Activated CD4-positive, alpha-beta T cell treated with anti-CD3 and anti-CD28 coated beads, Interleukin-2, amount 50 U/mL, for 16 hours (primary cell): ENCODE data around the gene CABP4.
A peak's percentile ranks its signal among the peaks of the same experiment; 100 is the strongest.

Source experiments
- DNase-seq: peaks from one replicate; pipeline ENCODE4 v3.0.0-alpha.2; 2020

Gene CABP4

DNA sequence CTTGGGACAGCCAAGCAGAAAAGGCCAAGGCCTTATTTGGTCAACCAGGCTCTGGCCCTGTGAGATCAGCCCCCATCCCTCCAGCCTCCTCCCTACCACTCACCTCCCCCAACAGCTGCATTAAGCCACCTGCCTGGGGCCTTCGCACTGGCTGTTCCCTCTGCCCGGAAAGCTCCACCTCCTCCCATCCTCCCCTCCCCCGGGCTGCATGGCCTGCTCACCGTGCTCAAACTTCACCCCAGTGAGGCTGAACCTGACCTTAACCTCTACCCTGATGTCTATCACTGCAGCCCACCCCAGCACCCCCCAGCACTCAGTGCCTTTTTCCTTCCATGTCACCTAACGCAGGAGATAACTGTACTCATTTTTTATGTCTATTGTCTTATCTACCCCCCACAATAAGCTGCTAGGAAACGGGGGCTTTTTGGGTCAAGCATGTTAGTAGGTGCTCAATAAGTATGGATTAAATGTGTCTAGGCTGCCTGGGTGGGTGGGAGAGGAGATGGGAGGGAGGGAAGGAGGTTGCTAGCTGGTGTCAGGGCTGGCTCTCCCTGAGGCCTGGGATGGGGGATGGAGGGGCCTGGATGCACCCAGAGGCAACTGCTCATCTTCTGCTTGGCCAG is 18.6 kb upstream of the CABP4 start:
- DNase-seq = peak; percentile 90

DNA sequence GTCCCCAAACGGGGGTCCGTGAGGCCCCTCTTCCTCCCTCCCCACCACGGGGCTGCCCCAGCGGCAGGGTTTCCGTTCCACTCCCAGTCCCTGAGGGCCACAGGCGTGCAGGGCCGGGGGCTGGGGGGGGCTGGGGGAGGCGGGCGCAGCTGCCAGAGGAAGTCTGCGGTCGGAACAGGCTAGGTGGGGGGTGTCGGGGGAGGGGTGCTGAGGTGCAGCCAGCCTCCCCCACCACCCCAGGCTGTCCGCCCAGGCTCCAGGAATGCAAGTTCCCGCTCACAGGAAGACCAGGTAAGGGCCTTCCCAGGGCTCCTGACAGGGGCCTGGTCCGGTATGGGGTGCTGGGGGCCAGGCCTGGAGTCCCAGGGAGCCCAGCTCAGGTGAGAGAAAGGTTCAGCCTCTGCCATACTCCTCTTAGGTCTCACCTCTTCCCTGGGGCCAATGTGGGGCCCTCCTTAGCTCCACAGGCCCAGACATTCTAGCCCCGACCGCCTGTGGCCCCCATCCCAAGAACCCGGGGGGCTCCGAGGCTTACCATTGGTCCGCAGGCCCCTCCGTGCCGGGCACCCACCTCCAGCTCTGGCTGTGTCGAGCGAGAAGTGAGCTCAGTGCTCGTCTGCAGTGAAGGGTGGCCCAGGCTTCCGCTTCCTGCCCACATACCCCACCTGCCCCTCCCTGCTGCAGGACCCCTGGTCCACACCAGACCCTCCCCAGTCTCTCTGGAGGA is 17.9 kb upstream of the CABP4 start, which contains the start of gene PTPRCAP:
Gene PTPRCAP, minus strand, starts transcription at position 601 of the 727 bp plus-strand sequence. Its CDS starts 63 bp downstream, at position 538.
- DNase-seq = peak; percentile 80

DNA sequence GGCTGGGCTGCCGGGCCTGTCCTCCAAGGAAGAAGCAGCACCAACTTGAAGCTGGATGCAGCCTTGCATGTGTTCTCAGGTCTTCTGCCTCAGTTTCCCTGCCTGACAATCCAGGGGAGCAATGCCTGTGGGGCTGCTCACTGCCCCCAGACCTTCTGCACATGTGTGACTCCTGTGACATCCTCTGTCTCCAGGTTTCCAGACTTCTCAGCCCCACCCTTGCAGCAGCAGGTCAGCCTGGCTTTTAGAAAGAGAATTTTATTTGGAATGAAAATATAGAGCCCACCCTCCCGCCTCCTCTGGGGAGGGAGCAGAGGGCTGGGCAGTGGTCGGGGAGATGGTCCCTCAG is 17.4 kb upstream of the CABP4 start:
- DNase-seq = no peak

DNA sequence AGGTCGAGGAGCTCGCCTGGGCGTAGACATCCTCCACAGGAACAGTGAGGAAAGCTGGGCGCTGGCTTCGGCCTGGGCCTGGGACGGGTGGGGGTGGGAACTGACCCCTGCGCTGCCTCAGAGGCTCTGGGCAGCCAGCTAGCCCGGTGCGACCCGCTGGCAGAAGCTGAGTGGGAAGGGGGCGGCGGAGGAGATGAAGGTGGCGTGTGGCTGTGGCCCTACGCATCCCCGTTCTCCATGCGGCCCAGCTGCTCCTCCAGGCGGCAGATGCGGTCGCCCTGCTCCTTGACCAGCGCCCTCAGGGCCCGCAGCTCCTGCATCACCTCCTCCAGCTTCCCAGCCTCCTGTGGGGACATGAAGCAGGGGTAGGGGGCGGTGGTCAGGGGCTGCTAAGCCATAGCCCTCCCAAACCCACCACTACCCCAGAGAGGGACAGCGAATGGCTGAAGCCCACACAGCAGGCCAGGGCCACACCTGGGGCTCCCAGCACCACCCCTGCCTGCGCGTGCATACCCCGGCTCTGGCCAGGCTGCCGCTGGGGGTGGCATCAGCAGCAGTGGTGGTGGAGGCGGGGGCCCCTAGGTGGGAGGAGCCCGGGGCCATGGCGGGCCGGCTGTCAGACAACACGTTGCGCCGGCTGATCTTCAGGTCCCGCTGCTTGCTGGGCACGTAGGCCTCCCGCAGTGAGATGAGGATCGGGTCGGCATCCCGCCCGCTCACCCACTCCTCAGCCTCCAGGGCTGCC is 16.8 kb upstream of the CABP4 start:
- DNase-seq = peak; percentile 90

DNA sequence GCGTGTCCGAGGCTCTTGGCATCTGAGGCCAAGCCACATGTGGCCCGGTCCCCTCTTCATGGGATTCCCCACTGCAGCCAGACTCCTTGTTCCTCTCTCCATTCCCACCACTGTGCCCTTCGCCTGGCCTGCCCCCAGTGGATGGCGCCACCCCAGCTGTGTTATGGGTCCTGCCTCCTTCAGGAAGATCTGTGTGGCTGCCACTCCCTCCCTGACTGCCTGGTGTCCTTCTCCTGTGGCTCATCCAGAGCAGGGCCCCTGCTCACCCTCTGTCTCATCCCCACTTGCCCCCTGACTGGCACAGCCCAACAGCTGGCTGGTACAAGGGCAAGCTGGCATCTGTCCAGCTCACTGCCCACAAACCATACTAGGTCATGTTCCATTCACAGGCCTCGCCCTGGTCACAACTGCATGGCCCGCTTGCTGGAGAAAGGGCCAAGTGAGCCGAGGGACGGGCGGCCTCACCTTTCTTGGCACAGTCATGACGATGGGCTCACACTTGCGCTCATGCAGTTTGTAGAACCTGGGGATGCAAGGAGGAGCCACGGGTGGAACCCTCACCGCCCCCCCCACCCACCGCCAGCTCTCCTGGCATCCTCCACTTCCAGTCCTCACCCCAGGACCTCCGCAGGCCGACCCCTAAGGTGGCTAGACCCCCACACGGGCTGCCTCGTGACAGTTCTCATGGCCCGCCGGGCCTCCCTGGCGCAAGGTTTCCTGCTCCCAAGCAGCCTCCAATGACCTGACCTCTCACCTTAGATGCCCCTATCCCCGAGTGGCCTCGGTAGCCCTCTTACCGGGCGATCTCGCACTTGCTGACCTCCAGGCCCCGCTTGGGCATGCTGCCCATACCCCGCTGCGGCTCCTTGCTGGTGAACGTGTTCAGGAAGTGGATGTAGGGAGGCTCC is 15.6 kb upstream of the CABP4 start:
- DNase-seq = no peak

DNA sequence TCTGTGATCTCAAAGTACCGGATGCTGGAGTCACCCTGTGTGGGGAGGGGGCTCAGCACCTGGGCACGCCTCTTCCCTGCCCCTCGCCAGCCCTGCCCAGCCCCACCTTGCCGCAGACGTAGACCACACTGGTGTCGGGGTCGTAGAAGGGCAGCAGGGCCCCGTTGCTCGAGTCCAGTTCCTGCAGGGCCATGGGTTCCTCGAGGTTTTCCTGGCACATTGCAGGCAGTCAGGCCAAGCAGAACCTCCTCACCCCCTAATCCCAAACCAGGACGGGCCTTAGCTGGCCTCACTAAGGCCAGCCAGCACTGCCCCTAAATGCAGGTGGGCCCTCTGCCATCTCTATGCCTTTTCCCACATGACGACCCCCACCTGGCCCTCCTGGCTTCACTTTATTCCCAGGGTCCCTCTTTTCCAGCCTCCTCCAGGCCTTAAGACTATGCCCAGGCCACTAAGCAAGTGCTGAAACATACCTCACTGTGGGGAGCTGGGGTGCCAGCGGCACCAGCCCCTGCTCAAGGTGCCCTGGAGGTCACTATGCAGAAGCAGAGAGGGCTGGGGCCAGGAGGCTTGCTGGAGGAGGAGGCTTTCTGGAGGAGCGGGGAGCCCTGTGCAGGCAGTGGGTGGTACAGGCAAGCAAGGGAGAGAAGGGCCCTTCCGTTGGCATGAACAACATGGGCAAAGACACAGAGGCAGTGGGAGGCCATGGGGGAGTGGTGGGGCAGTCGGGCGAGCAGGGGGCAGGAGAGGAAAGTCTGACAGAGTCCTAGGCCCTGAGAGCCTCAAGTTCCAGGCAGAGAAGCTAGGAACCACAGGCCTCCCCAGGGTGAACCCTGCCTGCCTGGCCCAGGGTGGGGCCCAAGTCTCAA is 14.7 kb upstream of the CABP4 start:
- no peak for DNase-seq

DNA sequence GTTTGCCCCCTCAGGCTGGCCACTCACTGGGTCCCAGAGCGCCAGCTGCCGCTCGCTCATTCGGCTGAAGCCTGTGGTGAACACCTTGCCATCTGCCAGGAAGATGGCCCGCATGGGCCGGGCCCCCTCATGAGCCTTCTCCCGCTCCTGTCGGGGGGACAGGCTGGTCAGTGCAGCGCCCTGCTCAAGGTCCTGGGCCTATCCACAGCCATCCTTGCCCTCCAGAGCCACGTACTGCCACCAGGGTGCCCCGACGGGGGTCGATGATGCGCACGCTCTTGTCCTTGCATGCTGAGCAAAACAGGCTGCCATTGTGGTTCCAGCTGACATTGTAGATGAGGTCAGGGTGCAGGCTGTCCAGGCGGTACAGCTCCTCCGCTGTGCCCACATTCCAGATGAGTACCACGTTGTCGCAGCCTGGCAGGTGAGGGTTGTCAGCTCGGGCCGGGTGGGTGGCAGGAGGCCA is 14.0 kb upstream of the CABP4 start:
- DNase-seq = no peak

DNA sequence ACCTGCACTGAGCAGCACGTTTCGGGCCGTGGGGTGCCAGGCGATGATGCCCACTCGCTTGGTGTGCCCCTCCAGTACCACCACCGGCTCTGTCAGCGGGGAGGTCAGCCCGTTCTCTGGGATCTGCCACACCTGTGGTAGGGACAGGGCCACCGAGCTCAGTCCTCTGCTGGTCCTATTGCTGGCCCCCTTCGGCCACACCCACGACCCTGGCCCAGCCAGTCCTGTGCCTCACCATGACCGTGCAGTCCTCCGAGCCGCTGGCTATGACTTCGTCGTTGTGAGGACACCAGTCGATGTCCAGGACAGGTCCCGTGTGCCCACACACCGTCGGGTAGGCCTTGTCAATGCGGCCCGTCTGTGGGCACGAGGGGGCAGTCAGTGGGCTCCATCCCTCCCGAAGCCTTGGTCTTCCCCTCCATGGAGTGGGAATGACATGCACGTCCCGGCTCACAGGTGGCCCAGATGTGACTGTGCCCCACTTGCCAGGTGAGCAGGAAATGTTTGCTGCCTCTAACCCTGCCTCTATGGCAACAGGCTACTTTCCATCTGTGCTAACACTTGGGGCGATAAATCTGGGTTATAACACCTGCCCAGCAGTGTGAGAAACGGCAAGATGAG is 13.3 kb upstream of the CABP4 start:
- no peak for DNase-seq

DNA sequence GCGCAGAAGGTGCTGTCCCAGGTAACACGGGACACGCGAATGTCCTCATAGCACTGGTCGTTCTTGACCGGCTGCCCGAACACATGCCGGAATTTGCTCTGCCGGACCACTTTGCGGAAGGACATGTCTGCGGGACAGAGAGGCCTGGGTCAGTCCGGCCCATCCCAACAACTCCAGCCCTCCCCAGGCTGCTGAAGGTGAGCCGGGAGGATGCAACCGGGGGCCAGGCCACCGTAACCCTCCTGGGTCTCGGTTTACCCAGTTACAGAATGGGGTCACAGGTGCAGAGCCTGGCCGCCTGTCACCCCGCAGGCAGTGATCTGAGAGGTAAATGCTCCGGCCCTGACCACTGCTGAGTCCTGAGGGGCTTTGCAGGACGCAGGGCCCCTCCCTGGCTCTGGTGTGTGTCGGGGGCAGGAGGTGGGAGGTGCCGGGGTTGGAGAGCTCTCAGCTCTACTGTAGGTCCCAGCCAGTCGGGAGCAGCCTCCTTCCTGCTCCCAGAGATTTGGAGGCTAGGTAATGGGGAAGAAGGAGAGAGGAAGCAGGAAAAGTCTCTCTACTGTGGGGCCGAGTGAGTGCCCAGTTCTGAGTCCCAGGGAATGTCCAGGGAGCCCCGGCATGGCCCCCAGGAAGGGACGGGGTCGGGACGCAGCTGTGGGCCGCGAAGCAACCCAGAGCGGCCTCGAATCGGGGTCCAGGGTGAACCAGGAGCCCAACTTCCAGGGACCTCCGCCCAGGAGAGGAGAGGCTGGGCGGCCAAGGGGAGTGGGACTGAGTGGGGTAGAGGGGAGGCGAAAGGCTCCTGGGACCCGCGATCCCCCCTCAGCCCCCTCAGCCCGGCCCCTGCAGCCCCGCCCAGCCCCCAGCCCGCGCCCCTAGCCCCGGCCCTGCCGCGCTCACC is 12.4 kb upstream of the CABP4 start:
- DNase-seq = no peak

DNA sequence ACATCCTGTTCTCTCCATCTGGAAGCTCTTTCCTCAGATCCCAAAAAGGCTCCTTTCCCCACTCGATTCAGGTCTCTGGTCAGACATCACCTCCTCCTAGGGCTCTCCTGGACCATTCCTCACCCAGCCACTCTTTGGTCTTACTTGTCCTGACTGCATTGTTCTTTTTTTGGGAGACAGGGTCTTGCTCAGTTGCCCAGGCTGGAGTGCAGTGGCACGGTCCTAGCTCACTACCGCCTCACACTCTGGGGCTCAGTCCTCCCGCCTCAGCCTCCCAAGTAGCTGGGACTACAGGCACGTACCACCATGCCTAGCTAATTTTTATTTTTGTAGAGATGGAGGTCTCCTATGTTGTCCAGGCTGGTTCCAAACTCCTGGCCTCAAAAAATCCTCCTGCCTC is 9.6 kb upstream of the CABP4 start:
- no peak for DNase-seq

DNA sequence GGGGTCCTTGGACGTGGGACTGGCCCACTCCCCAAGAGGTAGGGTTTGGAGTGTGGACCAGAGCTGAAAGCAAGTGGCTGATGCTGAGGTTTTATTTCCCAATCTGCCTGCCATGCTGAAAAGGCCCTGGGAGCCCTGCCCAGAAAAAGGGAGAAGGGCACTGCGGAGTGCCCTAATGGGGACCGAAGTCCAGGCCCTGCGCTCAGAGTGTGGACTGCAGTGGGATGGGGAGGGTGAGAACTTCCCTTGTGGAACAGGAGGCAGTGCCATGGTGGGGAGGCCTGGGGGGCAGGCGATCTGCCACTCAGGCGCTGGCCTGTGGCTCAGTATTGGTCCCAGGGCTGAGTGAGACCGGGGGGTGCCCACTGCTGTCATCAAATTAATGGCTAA is 6.9 kb upstream of the CABP4 start:
- no peak for DNase-seq

DNA sequence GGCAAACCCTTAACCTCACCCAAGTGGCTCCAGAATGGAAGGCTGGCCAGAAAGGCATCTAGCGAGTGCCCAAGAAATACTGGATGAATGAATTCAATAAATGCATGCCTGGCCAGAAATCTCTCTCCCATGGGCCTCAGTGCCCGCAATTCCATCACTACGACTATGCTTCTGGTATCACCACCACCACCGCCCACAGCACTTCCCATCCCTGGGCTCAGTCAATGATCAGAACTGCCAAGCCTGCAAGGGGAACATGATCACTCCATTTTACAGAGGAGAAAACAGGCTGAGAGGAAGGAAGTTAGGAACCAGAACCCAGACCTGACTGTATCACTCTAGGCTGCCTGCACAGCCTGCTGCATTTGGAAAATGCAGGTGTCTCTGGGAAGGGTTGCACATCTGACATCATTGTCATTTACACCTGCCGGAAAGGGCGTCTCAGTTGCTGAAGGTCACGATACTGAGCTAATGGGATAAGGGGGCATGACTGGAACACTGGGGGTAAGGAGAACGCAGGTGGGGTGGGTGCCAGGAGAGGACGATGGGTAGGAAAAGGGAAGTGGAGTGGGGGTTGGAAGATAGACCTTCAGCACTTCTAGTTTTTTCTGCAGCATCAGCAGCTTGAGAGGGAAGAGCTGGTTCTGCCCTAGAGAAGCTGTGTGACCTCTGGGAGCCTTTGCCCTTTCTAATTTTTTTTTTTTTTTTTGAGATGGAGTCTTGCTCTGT is 5.9 kb upstream of the CABP4 start:
- DNase-seq = no peak

DNA sequence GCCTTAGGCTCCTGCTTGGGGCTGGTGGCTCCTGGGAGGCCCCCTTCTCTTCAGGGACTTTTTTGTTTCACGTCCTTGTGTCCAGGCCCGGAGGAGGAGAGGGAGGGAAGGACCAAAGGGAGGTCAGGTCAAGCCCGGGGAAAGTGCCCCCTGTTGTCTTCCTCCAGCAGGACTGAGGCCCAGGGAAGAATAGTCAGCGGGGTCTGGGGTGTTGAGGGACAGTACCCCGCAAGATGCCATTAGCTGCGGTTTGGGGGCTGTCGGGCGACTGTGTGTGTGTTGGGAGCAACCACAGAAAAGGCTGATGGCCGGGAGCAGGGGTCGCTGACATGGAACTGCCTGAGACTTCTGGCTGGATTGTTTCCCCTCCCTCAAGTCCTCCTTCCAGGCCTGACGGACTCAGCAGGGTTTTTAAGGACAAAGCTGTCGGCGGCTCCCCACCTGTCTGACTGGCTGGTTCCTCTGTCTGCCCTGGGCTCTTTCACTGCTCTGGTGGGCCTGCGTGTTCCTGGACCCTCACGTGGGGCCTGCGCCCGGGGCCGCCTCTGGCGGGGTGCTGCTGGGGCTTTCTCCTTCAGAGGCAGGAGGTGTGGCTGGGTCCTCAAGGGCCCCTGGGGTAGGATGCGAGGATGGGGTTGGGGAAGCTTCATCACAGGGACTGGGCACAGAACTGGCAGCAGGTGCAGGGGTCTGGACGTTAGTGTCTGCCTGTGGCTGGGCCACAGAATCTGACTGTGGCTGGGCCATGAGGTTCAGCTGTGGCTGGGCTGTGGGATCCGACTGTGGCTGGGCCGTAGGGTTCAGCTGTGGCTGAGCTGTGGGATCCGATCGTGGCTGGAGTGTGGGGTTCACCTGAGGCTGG is 4.1 kb upstream of the CABP4 start:
- DNase-seq = no peak

DNA sequence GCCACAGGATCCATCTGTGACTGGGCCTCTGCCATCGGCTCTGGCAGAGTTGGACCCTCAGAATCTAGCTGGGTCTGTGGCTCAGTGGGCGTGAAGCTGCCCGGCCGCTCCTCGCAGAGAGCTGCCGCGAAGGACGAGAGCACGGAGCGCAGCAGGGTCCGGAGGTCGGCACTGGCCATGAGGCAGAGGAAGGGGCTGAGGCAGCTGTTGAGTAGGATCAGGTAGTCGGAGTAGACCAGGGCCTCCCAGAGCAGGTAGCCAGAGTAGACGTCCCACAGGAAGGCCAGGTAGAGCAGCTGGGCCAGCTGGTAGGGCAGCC is 3.5 kb upstream of the CABP4 start:
- DNase-seq = no peak

DNA sequence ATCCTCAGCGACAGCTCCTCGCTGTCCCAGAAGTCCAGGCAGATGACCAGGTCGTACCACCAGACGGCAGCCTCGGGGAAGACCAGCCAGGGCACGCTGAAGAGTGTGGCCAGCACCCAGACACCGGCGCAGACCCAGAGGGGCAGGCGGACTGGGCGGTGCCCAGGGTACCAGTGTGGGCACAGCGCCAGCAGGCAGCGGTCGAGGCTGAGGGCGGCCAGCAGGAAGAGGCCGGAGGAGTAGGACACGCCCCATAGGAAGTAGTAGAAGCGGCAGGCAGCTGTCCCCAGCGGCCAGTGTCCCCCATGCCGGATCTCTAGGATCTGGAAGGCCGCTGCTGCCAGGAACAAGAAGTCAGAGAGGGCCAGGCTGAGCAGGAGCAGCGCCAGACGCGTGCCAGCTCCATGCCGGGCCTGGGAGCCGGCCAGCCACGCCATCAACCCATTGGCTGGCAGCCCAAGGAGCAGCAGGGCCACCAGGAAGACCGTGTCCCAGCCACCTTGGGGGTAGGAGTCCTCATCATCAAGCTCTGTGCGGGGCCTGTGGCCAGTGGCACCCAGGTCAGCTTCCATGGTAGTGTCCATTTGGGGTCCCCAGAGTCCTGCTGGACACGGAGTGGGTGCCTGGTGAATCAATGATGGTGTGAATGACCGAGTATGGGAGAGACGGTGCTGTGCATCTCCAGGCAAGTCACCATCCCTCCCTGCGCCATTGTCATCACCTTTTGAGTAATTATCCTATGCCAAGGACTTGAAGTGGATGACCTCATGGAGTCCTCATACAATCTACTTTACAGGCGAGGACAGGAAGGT is 2.8 kb upstream of the CABP4 start, which contains the start of gene GPR152:
Gene GPR152, minus strand, starts transcription at position 589 of the 812 bp plus-strand sequence. Its CDS starts 5 bp downstream, at position 584.
- DNase-seq = no peak

DNA sequence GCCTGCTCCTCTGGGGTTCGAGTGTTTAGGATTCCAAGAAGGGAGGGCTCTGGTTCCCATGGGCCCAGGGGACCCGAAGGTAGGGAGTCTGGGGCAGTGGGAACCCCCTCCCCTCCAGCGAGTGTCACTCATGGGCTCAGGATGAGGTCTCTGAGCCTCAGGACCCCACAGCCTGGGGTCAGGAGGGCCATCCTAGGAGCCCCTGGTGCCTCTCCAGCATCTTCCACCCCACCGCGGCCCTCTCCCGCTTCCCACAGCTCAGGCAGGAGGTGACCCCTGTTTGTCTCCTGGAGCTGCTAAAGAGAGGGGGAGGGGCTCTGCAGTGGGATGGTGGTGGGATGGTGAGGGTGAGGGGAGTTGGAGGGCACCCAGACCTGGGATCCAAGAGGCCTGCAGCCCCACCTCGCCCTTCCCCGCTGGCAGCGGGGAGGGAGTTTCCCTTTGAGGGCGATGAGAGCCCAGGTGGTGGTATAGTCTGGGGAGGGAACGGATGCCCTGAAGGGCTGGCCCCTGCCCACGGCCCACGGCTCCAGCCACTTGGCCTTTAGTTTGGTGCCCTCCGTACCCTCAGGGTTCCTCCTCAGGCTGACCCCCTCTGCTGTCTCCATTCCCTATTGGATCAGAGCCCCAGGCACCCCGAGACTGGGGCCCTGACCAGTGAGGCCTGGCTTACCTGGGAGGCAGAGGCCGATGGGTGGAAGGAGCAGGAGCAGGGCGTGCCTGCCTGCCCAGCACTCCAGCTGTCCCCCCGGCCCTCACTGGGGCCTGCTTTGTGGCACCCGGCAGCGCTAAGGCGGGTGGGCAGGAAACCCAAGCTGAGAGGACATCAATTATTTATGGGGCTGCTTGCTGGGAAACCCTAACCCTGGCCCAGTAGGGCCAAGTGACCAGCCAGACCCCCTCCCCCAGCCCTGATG is 1.1 kb upstream of the CABP4 start:
- no peak for DNase-seq
